ENCODE results near the gene SLC39A13.
A peak's percentile ranks its signal among the peaks of the same experiment; 100 is the strongest.

The SLC39A13 gene

GRCh38 chr11:47433157-47433556 is 24.8 kb downstream of the SLC39A13 start:
- DNase-seq, result no peak

GRCh38 chr11:47434011-47434786 is 25.8 kb downstream of the SLC39A13 start:
- no peak for DNase-seq

- no peak for DNase-seq
These were observed 27.3 kb downstream of the SLC39A13 start for GRCh38 chr11:47435687-47436086.

GRCh38 chr11:47436726-47437125 is 28.3 kb downstream of the SLC39A13 start:
- no peak for DNase-seq

GRCh38 chr11:47437218-47437745 is 28.9 kb downstream of the SLC39A13 start:
- no peak for DNase-seq

GRCh38 chr11:47437746-47438418 is 29.5 kb downstream of the SLC39A13 start:
- DNase-seq, result no peak

GRCh38 chr11:47438721-47439120 is 30.3 kb downstream of the SLC39A13 start:
- DNase-seq, result no peak

- DNase-seq, result no peak
These were observed 31.7 kb downstream of the SLC39A13 start for GRCh38 chr11:47440054-47440476.

GRCh38 chr11:47441421-47441820 is 33.0 kb downstream of the SLC39A13 start:
- DNase-seq, result no peak

- no peak for DNase-seq
These were observed 34.1 kb downstream of the SLC39A13 start for GRCh38 chr11:47442514-47442913.

GRCh38 chr11:47443028-47443700 is 34.8 kb downstream of the SLC39A13 start:
- peak in 1 of 5 experiments; percentile 18 for DNase-seq

- no peak for DNase-seq
These were observed 35.4 kb downstream of the SLC39A13 start for GRCh38 chr11:47443817-47444216.

GRCh38 chr11:47445840-47446239 is 37.5 kb downstream of the SLC39A13 start:
- no peak for DNase-seq

- no peak for DNase-seq
These were observed 38.4 kb downstream of the SLC39A13 start for GRCh38 chr11:47446833-47447232.

GRCh38 chr11:47447906-47448305 is 39.5 kb downstream of the SLC39A13 start:
- DNase-seq, result no peak

- DNase-seq, result no peak
These were observed 40.4 kb downstream of the SLC39A13 start, which contains the start of gene RAPSN for GRCh38 chr11:47448566-47449427. RAPSN (minus strand) TSS chr11:47449136; CDS start chr11:47448964, 172 bp downstream.

- no peak for DNase-seq
These were observed 41.2 kb downstream of the SLC39A13 start for GRCh38 chr11:47449541-47449940.

GRCh38 chr11:47451436-47451835 is 43.0 kb downstream of the SLC39A13 start:
- DNase-seq, result no peak

- DNase-seq, result no peak
These were observed 43.6 kb downstream of the SLC39A13 start for GRCh38 chr11:47451990-47452389.

GRCh38 chr11:47453365-47453764 is 45.0 kb downstream of the SLC39A13 start:
- DNase-seq, result peak in 1 of 5 experiments; percentile 15

GRCh38 chr11:47454258-47454671 is 45.9 kb downstream of the SLC39A13 start:
- peak in 4 of 5 experiments; percentile 32 to 85 (median 42) for DNase-seq

All from T-helper 2 cell (primary cell).